HG03159 (cell line): ENCODE results near the gene FHAD1.

Experiments
- ATAC-seq: cut with Tn5 transposase; IDR thresholded peaks from one replicate; pipeline ENCODE4 v1.9.1; 2021; ENCODE audit warnings: mild to moderate bottlenecking, moderate library complexity; ENCODE audit not compliant: unreplicated experiment

The FHAD1 gene

GRCh38 chr1:15218287-15219279 lies 28.4 kb upstream of the FHAD1 start:
- no peak for ATAC-seq

GRCh38 chr1:15219280-15220023 lies 27.6 kb upstream of the FHAD1 start:
- ATAC-seq = no peak

GRCh38 chr1:15220024-15220392 lies 27.0 kb upstream of the FHAD1 start:
- no peak for ATAC-seq

- ATAC-seq = no peak
These were observed 26.1 kb upstream of the FHAD1 start for GRCh38 chr1:15220825-15221431.

GRCh38 chr1:15222653-15223303 lies 24.2 kb upstream of the FHAD1 start:
- ATAC-seq = no peak

- no peak for ATAC-seq
These were observed 22.7 kb upstream of the FHAD1 start for GRCh38 chr1:15224259-15224869.

- ATAC-seq = no peak
These were observed 22.0 kb upstream of the FHAD1 start for GRCh38 chr1:15224974-15225373.

GRCh38 chr1:15225461-15225860 lies 21.6 kb upstream of the FHAD1 start:
- ATAC-seq = no peak

- ATAC-seq = no peak
These were observed 20.4 kb upstream of the FHAD1 start for GRCh38 chr1:15226388-15227255.

- ATAC-seq = no peak
These were observed 17.3 kb upstream of the FHAD1 start for GRCh38 chr1:15229707-15230131.

- peak; percentile 73 for ATAC-seq
These were observed 15.3 kb upstream of the FHAD1 start for GRCh38 chr1:15231714-15232201.

- ATAC-seq = no peak
These were observed 13.3 kb upstream of the FHAD1 start for GRCh38 chr1:15233689-15234088.

- no peak for ATAC-seq
These were observed 10.7 kb upstream of the FHAD1 start for GRCh38 chr1:15236321-15236721.

GRCh38 chr1:15236746-15237145 lies 10.3 kb upstream of the FHAD1 start:
- no peak for ATAC-seq

GRCh38 chr1:15238789-15239188 lies 8.2 kb upstream of the FHAD1 start:
- no peak for ATAC-seq

- no peak for ATAC-seq
These were observed 4.3 kb upstream of the FHAD1 start for GRCh38 chr1:15242766-15243165.

GRCh38 chr1:15243275-15244043 lies 3.6 kb upstream of the FHAD1 start:
- no peak for ATAC-seq

GRCh38 chr1:15244813-15245212 lies 2.2 kb upstream of the FHAD1 start:
- ATAC-seq = no peak
